ENCODE measurements around the gene TRAP1. TPM values are rescaled to one million over a fixed set of nuclear protein-coding genes. Genes with fewer than 3 reads are reported as not detected.

TRAP1 gene
- total RNA-seq, 1 experiment from 2014 or later: 173 TPM

GRCh38 chr16:3612510-3613466 lies 104.5 kb downstream of the TRAP1 start:
- H3K4me3 Mint-ChIP-seq (ENCODE audit: unreplicated experiment): peak overlapping the region; percentile 94
- peaks cover 28% of the 10 kb centered on the region for H3K4me1 Mint-ChIP-seq (ENCODE audit: low read depth, unreplicated experiment)
- Histone ChIP-seq H3K4me3 (ENCODE audit: low read depth, low read length) (peak overlapping the region; percentile 75), H3K9me3 (no peaks in the 10 kb centered on the region), H3K36me3 (ENCODE audit: control insufficient read depth, insufficient read depth, low read length) (no peaks in the 10 kb centered on the region; the same call in 1 of the 2 replicates), H3K27me3 (replicated peaks; ENCODE audit: control insufficient read depth, insufficient read depth, low read length) (no peaks in the 10 kb centered on the region), H3K4me1 (peaks cover 12% of the 10 kb centered on the region; the same call in 1 of the 2 replicates)
- intact Hi-C loops (cut with micrococcal nuclease; ENCODE audit: unreplicated experiment): no loop called here
- peaks cover 8% of the 10 kb centered on the region for H3K36me3 Mint-ChIP-seq (ENCODE audit: insufficient read depth, unreplicated experiment)
- no peak for DNase-seq
- no TSS peak for BruUV-seq (replicated peaks)
- H3K27me3 Mint-ChIP-seq (ENCODE audit: insufficient read depth, unreplicated experiment): no peaks in the 10 kb centered on the region
- ChIA-PET POLR2A (no interaction called here), CTCF (no interaction called here)
- H3K9me3 Mint-ChIP-seq (ENCODE audit: unreplicated experiment): no peaks in the 10 kb centered on the region
- TF ChIP-seq, protein P1, sequence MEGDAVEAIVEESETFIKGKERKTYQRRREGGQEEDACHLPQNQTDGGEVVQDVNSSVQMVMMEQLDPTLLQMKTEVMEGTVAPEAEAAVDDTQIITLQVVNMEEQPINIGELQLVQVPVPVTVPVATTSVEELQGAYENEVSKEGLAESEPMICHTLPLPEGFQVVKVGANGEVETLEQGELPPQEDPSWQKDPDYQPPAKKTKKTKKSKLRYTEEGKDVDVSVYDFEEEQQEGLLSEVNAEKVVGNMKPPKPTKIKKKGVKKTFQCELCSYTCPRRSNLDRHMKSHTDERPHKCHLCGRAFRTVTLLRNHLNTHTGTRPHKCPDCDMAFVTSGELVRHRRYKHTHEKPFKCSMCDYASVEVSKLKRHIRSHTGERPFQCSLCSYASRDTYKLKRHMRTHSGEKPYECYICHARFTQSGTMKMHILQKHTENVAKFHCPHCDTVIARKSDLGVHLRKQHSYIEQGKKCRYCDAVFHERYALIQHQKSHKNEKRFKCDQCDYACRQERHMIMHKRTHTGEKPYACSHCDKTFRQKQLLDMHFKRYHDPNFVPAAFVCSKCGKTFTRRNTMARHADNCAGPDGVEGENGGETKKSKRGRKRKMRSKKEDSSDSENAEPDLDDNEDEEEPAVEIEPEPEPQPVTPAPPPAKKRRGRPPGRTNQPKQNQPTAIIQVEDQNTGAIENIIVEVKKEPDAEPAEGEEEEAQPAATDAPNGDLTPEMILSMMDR (IDR thresholded peaks at IDR 0.05; ENCODE audit: insufficient read depth in 1 of 2, low read depth in 1 of 2, low read length in 1 of 2, severe bottlenecking in 1 of 2, unreplicated experiment in 1 of 2): no peak
- H3K27ac Mint-ChIP-seq (ENCODE audit: unreplicated experiment): peak overlapping the region; percentile 94

DNA sequence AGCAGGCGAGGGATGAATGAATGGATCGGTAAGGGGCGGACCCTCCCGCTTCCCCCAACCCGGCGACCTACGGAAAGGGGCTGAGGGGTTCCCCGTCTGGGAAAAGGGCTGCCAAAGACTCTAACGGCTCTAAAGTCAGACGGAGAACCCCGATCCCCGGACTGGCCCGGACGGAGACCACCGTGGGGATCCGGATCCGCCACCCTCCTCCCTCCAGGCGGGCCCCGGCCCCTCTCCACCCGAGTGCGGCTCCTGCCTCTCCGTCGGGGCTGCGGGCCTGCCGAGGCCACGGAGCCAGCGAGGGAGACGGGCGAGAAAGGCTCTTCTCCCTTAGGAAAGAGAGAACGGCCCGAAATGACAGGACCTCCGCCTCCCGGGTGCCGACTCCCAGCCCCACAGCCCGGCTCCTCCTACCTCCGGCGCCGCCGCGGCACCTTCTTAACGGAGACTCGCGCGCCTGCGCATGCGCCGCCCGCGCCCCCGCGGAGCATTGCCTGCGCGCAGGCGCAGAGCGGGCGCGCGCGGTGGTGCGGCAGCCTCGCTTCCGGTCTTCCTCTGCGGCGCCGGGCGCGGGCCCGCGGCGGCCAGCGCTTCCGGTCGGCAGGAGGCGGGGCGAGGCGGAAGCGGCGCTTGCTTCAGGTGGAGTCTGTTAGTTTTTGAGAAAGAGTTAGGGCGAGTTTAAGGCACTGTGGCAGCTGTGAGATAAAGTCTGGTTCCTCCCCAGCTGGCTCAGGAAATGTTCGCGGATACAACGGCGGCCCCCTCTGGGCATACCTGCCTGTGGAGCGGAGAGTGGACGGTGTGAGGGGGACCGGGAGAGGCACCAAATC lies 106.0 kb downstream of the TRAP1 start, which contains the start of gene SLX4:
Gene SLX4 (minus strand): TSS at position 461 of the 830 bp plus-strand sequence. CDS start 2,642 bp downstream, outside the sequence.
- peaks cover 12% of the 10 kb centered on the region; the same call in 1 of the 2 replicates for H3K4me1 ChIP-seq
- Mint-ChIP-seq H3K27ac (ENCODE audit: unreplicated experiment) (peak within 1 kb of the TSS; percentile 94), H3K36me3 (ENCODE audit: insufficient read depth, unreplicated experiment) (peaks cover 6% of the 10 kb centered on the region), H3K27me3 (ENCODE audit: insufficient read depth, unreplicated experiment) (no peaks in the 10 kb centered on the region), H3K4me3 (ENCODE audit: unreplicated experiment) (peak within 1 kb of the TSS; percentile 94), H3K9me3 (ENCODE audit: unreplicated experiment) (no peaks in the 10 kb centered on the region), H3K4me1 (ENCODE audit: low read depth, unreplicated experiment) (peaks cover 28% of the 10 kb centered on the region)
- no peaks in the 10 kb centered on the region; the same call in 1 of the 2 replicates for H3K36me3 ChIP-seq (ENCODE audit: control insufficient read depth, insufficient read depth, low read length)
- TF ChIP-seq, protein P1 (IDR thresholded peaks at IDR 0.05; ENCODE audit: insufficient read depth in 1 of 2, low read depth in 1 of 2, low read length in 1 of 2, severe bottlenecking in 1 of 2, unreplicated experiment in 1 of 2): no peak
- ChIA-PET POLR2A (interaction anchor here (0.5 kb wide), 1 partner anchor 84 kb away, joined by 7 read pairs; no protein-coding TSS in a partner anchor), CTCF (no interaction called here)
- DNase-seq: peak; percentile 84 to 93
- no peaks in the 10 kb centered on the region for H3K27me3 ChIP-seq (replicated peaks; ENCODE audit: control insufficient read depth, insufficient read depth, low read length)
- intact Hi-C loops (cut with micrococcal nuclease; ENCODE audit: unreplicated experiment): no loop called here
- peak within 1 kb of the TSS; percentile 80 for H3K4me3 ChIP-seq (ENCODE audit: low read depth, low read length)
- TSS peak; percentile 48 for BruUV-seq (replicated peaks)
- H3K9me3 ChIP-seq: no peaks in the 10 kb centered on the region

DNA sequence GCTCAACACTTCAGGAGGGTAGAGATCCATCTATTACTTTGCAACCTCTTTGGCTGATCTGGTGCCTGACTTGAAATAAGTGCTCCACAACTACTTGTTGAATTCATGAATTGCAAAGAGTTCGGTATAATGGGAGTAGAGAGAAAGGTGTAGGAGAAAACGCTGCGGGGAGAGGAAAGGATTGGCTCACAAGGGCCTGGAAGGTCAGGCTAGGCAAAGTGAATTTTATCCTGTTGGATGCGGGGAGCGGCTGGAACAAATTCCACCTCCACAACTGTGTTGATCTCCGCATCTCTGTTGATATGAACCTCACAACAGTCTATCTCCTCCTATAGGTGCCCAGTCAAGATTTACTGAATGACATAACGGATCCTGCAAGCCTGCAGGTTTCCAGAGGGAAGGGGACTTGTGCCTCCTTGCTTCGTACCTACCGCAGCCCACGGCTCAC lies 106.6 kb downstream of the TRAP1 start:
- peak overlapping the region; percentile 94 for H3K27ac Mint-ChIP-seq (ENCODE audit: unreplicated experiment)
- Histone ChIP-seq H3K9me3 (no peaks in the 10 kb centered on the region), H3K36me3 (ENCODE audit: control insufficient read depth, insufficient read depth, low read length) (no peaks in the 10 kb centered on the region; the same call in 1 of the 2 replicates), H3K4me3 (ENCODE audit: low read depth, low read length) (peak overlapping the region; percentile 80), H3K27me3 (replicated peaks; ENCODE audit: control insufficient read depth, insufficient read depth, low read length) (no peaks in the 10 kb centered on the region), H3K4me1 (peaks cover 12% of the 10 kb centered on the region; the same call in 1 of the 2 replicates)
- intact Hi-C loops (cut with micrococcal nuclease; ENCODE audit: unreplicated experiment): no loop called here
- peaks cover 6% of the 10 kb centered on the region for H3K36me3 Mint-ChIP-seq (ENCODE audit: insufficient read depth, unreplicated experiment)
- ChIA-PET CTCF (no interaction called here), POLR2A (interaction anchor here (0.5 kb wide), 1 partner anchor 85 kb away, joined by 7 read pairs; no protein-coding TSS in a partner anchor)
- no peak for DNase-seq
- H3K27me3 Mint-ChIP-seq (ENCODE audit: insufficient read depth, unreplicated experiment): no peaks in the 10 kb centered on the region
- no TSS peak for BruUV-seq (replicated peaks)
- peak overlapping the region; percentile 94 for H3K4me3 Mint-ChIP-seq (ENCODE audit: unreplicated experiment)
- TF ChIP-seq, protein P1 (IDR thresholded peaks at IDR 0.05; ENCODE audit: insufficient read depth in 1 of 2, low read depth in 1 of 2, low read length in 1 of 2, severe bottlenecking in 1 of 2, unreplicated experiment in 1 of 2): no peak
- no peaks in the 10 kb centered on the region for H3K9me3 Mint-ChIP-seq (ENCODE audit: unreplicated experiment)
- H3K4me1 Mint-ChIP-seq (ENCODE audit: low read depth, unreplicated experiment): peaks cover 28% of the 10 kb centered on the region
